CD4-positive, alpha-beta T cell treated with Interleukin-6 for 4 hours (primary cell): ENCODE measurements around the gene CDK10.
"Not testable (repeated sequence)": the region's sequence is repeated elsewhere in the genome, so short reads cannot be mapped to it uniquely, and the experiment has no call there.

Experiments
- DNase-seq: peaks from one replicate; pipeline ENCODE4 v3.0.0-alpha.2; 2020; ENCODE audit warnings: mixed read lengths

CDK10 gene

DNA sequence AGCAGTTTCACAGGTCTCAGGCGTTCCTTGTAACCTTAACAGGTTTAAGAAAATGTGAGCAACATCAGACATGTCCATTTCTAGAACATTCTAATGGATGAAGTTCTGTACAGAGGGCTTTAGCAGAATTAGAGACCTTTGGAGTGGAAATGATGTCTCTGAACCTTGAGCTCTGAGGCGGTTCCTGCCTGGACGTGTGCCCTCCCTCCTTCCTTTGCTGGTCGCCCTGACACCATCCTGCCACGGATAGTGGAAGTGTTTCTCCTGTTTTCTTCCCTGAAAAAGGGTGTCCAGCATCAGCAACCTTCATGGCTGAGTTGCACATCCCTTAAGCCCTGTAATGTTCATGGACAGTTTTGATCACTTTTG lies 17.7 kb upstream of the CDK10 start:
- DNase-seq: no peak

DNA sequence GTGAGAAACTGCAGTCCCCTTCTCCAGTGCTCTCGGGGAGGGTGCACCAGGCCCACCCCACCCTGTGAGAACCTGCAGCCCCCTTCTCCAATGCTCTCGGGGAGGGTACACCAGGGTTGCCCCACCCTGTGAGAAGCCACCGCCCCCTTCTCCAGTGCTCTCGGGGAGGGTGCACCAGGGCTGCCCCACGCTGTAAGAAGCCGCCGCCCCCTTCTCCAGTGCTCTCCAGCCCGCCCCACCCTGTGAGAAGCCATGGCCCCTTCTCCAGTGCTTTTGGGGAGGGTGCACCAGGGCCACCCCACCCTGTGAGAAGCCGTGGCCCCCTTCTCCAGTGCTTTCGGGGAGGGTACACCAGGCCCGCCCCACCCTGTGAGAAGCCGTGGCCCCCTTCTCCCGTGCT lies 16.7 kb upstream of the CDK10 start:
- DNase-seq: no peak

DNA sequence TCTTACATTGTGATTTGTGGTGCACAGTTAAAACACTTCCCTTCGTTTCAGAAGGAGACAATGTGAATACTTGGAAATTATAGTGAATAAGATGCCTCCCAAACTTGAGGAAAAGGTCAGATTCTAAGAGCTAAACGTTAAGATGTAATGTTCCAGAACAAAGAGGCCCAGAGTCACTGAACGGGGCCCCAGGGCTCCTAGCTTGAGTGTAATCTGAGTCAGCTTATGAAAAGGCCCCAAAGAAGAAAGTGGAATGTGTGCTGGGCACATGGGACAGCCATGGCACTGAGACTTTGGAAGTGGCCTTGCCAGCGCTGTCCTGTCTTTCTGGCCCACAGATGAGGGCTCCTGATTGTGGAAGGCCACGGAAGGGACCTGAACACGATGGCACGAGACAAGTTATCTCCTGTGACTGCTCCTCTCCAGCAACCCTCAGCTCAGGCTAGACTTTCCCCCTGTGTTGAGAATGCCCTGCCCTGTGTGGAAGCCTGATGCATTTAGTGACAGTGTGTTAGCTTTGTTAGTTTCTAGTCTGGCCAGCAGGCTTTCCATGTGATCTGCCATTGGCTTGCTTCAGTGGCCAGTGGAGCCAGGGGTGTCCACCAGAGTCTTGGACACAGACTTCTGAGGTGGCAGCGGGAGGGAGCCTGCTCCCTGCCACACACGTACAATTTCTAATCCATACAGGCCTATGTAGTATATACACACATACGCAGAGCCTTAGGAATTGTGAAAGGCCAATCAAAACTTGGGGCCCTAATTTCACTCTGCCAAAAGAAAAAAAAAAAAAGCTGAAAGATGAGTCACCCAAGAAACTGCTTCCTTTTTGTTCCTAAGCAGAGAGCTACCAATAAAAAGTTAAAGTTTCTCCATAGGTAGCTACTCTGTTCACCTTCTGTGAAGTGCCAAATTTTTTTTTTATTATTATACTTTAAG lies 15.7 kb upstream of the CDK10 start:
- no peak for DNase-seq

DNA sequence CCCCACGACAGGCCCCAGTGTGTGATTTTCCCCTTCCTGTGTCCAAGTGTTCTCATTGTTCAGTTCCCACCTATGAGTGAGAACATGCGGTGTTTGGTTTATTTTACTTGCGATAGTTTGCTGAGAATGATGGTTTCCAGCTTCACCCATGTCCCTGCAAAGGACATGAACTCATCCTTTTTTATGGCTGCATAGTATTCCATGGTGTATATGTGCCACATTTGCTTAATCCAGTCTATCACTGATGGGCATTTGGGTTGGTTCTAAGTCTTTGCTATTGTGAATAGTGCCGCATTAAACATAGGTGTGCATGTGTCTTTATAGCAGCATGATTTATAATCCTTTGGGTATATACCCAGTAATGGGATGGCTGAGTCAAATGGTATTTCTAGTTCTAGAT lies 14.9 kb upstream of the CDK10 start:
- not testable (repeated sequence) for DNase-seq

DNA sequence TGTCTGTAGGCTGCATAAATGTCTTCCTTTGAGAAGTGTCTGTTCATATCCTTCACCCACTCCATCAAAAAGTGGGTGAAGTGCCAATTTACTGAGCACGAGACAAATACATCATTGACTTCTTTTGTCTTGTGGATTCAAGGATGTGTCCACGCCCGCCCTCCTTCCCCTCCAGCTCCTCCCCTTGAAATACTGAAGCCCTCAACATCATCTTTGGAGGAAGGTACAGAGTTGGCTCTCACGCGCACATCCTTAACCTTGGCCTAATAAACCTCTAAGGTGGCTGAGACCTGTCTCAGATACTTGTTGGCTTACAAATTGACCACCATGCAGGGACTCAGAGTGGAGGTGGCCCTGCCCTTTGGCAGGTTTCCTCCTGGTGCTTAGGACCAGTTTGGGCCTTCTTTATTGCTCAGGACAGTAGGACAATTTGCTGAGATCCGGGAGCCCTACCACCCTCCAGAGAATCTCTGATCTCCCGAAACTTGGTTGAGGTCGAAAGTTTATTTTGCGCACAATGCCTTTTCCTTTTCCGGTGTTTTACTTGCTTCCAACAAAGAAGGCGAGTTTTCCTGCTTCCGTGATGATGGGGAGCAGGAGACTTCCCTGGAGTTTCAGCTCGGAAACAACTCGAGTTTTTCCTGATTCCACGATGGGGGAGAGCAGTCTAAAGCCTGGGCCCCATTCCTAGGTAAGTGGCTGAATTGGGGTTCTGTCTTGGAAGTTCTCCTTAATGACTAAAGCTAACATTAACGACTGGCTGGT lies 14.1 kb upstream of the CDK10 start:
- no peak for DNase-seq

DNA sequence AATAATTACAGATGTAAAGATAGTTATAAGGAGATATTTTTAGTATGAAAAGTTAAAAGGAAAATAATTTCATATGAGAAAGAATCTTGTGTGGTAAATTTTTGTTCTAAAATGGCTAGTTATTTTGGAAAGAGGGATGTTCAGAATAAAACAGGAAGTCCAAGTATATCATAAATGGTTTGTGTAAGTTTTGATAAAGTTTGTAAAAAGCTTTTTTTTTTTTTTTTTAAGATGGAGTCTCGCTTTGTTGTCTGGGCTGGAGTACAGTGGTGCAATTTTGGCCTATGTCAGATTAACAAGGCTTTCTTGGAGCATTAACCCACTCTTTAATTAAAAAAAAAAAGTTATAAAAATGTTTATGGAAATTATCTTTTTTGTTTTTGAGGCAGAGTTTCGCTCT lies 8.2 kb upstream of the CDK10 start:
- DNase-seq: no peak

DNA sequence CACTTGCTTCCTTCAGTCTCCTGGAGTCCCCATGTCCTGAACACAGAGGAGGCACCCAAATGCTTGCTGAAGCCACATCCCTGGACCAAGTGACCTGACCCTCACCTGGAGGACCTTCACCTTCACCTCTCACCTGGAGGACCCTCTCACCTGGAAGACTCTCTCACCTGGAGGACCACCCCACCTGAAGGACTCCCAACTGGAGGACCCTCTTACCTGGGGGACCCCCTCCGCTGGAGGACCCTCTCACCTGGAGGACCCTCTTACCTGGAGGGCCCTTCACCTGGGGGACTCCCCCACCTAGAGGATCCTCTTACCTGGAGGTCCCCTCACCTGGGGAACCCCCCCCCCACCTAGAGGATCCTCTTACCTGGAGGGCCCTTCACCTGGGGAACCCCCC lies 573 bp upstream of the CDK10 start:
- DNase-seq: no peak

DNA sequence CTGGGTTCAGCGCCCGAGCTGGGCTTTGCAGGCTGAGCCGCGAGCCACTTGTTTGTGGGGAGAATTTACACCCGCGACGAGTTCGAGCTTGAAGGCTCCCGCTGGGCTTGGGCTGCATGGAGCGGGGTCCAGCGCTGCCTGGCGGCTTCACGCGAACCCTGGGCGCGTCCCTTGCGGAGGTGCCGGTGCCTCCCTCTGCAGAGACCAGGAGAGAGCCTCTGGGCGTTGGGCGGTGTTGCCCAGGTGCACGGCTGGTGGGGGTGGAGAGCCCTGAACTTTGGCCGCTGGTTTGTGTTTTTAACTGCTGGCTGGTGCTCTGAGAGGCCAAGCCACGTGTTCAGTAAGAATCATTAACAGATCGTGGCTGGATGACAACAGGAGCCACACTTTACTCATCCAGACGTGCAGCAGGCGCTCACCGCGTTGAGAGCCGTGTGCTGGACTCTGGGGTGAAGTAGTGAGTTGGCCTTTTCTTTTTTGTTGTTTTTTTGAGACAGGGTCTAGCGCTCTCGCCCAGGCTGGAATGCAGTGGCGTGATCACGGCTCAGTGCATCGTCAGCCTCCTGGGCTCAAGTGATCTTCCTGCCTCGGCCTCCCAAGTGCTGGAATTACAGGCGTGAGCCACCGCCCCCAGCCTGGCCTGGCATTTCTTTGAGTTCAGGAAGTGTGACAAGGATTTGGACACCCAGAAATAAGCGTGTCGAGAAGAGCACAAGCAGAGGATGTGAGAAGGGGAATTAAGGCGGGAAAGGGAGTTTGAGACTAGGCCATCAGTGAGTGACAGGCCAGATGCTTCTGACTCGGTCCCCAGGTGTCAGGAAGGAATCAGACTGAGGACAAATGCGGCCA lies 827 bp downstream of the CDK10 start:
- DNase-seq: no peak

DNA sequence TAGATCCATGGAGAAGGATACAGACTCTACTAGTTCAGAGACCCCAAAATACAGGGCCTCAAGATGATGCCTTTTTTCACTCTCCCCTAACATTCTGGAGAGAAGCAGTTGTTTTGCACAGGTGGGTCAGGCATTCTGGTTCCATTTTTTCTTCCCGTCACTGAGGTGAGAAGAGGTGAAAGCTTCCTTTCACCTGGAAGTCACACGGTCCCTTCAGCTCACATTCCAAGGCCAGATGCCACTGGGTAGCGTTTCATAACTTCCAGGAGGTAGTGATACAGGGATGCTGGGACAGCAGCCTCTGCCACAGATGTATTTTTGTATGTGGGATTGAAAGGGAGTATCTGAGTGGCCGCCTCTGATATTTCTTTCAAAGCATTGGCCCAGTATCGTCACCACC lies 1.9 kb downstream of the CDK10 start:
- no peak for DNase-seq

DNA sequence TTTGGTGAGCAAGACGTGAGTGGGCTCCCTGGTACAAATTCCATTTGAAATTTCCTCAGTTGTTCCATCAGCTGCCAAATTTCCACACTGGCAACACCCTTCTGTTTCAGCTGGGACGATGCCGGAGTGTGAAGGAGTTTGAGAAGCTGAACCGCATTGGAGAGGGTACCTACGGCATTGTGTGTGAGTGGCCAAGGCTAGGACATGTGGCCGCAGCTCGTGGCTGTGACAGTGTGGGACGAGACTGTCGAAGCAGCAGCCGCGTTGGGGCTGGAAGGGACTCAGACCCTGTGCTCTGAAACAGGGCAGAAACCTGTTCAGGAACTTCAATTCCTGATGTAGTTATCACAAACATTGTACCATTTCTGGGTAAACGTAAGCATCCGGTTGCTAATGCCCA lies 2.7 kb downstream of the CDK10 start:
- no peak for DNase-seq

DNA sequence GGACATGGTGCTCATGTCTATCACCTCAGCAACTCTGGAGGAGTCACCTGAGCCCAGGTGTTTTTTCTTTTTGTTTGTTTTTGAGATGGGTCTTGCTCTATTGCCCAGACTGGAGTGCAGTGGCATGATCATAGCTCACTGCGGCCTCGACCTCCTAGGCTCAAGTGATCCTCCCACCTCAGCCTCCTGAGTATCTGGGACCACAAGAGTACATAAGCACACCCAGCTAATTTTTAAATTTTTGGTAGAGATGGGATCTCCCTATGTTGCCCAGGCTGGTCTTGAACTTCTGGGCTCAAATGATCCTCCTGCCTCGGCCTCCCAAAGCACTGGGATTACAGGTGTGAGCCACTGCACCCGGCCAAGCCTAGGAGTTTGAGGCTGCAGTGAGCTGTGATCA lies 3.1 kb downstream of the CDK10 start:
- not testable (repeated sequence) for DNase-seq

DNA sequence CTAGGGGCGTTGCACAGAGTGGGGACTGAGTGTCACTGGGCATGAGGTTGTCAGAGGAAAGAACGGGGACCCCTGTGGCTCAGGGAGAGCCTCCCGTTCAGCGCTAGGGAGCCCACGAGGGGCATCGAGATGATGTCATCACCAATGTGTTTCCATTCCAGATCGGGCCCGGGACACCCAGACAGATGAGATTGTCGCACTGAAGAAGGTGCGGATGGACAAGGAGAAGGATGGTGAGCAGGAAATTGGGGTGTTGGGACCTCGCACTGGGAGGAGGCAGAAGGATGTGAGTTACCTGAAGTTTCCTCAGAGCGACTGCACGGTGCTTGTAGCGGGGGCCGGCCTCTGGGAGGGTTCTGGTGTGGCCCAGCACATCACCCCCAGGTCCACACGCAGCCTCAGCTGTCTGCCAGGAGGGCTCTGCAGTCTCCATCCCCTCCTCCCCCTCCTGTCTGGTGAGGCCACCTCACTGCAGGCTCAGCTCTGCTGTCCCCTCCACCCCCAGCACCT lies 4.0 kb downstream of the CDK10 start:
- no peak for DNase-seq

DNA sequence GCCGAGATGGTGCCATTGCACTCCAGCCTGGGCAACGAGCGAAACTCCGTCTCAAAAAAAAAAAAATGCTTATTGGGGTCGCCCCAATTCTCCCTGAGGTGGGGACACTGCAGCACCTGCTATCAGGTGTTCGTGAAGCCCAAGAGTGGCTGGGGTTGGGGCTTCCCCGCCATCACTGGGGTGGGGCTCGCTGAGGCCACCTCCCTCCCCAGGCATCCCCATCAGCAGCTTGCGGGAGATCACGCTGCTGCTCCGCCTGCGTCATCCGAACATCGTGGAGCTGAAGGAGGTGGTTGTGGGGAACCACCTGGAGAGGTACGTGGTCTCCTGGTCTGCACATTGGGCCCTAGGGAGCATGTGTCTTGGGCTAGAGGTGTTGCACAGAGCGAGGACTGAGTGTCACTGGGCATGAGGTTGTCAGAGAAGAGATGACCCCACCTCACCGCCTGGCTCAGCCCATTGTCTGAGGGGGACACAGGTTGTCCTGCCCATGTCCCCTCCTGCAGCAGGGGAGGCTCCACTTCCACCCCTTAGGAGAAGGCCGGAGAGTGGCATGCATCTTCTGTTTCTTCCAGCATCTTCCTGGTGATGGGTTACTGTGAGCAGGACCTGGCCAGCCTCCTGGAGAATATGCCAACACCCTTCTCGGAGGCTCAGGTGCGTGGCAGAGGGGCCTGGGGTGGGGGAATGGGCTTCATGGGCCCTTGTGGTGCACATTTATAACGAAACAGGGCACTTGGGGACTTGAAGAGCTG lies 4.9 kb downstream of the CDK10 start:
- no peak for DNase-seq

DNA sequence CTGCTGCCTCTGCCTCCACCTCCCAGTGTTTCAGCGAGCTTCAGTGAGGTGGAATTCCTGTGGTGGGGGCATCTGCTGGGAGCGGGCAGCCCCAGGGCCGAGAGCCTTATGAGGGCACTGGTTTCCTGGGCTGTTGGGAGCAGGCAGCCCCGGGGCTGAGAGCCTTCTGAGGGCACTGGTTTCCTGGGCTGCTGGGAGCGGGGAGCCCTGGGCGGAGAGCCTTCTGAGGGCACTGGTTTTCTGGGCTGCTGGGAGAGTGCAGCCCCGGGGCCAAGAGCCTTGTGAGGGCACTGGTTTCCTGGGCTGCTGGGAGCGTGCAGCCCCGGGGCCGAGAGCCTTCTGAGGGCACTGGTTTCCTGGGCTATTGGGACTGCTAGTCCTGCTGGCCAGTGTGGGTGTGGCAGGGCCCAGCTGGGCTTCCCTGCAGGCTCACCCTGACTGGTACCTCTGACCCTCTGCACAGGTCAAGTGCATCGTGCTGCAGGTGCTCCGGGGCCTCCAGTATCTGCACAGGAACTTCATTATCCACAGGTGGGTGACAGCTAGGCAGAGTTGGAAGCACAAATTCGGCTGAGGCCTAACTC lies 5.6 kb downstream of the CDK10 start:
- DNase-seq: no peak

DNA sequence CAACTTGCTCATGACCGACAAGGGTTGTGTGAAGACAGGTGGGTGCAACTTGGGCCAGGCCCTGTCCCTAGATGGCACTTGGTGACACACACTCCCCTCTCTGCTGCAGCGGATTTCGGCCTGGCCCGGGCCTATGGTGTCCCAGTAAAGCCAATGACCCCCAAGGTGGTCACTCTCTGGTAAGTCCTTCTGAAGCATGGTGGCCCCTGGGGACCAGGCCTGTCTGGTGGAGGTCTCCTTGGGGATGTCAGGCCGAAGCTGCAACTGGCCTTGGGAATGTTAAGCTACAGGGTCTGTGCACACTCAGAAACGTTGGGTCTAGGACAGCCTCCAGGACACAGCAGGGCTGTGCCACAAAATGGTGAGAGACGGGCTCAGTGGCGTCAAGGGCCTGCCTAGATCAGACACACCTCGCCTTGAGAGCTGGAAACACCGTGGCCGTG lies 6.8 kb downstream of the CDK10 start:
- no peak for DNase-seq

DNA sequence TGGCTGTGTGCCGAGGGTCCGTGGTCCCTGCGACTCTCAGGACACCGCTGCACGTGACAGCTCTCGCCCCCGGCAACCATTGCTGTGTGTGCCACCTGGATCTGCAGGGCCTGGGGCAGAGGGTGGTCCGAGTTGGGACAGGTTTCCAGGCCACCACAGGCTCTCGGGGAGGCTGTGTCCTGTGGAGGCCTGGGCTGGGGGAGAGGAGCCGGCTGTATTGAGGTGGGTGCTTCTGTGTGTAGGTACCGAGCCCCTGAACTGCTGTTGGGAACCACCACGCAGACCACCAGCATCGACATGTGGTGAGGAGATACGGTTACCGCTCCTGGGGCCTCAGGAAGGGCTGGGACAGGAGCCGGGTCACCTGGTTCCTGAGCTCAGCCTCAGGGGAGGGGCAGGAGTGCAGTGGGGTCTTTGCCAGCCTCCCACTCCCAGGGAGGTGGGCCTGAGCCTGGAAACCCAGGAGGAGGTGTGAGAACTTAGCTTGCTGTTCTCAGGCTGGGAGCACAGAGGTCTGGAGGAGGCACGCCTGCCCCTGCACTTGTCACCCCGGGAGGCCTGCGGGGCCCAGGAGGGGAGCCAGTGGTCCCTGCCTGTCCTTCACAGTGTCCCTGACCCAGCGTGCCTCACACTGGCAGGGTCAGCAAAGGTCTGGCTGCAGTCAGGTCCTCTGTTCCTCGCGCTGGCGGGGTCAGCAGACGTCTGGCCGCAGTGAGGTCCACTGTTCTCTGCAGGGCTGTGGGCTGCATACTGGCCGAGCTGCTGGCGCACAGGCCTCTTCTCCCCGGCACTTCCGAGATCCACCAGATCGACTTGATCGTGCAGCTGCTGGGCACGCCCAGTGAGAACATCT lies 7.7 kb downstream of the CDK10 start:
- no peak for DNase-seq

DNA sequence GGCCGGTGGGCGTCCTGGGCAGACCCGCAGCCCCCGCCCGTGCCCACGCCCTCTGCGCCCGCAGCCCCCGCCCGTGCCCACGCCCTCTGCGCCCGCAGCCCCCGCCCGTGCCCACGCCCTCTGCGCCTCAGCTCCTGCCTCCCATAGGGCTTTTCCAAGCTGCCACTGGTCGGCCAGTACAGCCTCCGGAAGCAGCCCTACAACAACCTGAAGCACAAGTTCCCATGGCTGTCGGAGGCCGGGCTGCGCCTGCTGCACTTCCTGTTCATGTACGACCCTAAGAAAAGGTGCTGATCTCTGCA lies 8.2 kb downstream of the CDK10 start:
- not testable (repeated sequence) for DNase-seq

DNA sequence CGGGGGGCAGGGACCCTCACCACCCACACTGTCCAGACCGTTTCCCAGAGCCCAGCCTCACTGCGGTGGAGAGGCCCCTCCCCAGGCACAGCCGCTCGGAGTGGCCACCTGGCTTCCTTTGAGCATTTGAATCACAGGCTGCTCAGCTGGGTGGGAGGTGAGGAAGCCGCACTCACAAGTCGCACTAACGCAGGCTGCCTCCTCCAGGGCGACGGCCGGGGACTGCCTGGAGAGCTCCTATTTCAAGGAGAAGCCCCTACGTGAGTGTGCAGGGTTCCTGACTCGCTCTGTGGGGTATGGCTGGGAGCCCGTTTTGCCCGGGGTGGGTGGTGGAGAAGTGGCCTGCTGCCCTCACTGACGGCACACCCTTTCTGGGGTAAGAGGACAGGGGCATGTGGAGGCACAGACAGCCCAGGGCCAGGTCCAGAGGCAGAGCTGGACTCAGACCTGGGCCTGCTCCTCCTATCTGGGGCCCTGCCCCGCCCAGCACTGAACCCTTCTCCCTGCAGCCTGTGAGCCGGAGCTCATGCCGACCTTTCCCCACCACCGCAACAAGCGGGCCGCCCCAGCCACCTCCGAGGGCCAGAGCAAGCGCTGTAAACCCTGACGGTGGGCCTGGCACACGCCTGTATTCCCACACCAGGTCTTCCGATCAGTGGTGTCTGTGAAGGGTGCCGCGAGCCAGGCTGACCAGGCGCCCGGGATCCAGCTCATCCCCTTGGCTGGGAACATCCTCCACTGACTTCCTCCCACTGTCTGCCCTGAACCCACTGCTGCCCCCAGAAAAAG lies 8.8 kb downstream of the CDK10 start:
- no peak for DNase-seq

DNA sequence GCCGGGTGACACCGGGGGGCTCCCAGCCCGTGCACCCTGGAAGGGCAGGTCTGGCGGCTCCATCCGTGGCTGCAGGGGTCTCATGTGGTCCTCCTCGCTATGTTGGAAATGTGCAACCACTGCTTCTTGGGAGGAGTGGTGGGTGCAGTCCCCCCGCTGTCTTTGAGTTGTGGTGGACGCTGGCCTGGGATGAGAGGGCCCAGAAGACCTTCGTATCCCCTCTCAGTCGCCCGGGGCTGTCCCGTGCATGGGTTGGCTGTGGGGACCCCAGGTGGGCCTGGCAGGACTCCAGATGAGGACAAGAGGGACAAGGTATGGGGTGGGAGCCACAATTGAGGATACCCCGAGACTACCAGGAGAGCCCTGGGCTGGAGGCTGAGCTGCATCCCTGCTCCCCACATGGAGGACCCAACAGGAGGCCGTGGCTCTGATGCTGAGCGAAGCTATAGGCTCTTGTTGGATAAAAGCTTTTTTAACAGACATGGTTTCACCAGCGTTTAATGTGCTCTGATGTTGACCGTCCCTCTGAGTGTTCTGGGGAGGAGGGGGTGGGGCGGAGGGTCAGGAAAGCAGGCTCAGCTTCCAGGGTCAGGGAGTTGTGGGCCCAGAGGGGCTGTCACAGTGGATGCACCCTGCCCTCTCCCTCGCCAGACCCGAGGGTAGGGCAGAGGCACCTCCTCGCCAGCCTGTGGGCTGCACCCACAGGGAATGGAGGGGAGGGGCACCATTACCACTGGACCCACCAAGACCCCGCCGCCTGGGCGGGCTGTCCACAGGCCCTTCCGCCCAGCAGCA lies 9.6 kb downstream of the CDK10 start:
- DNase-seq: no peak
